GM13976 (cell line): ENCODE measurements around the gene DIP2A.
"Not testable (repeated sequence)": the region's sequence is repeated elsewhere in the genome, so short reads cannot be mapped to it uniquely, and the experiment has no call there.

Source experiments
- DNase-seq: peaks from one replicate; pipeline ENCODE4 v3.0.0; 2012; ENCODE audit warnings: low spot score
- in situ Hi-C: fragments of 300-500 bp; cut with MboI; formaldehyde crosslinking; loops from one replicate; pipeline ENCODE4 v1.12.0; 2022; ENCODE audit warnings: low sequenced_read_pairs, mixed read lengths, inconsistent platforms; ENCODE audit not compliant: unreplicated experiment
- TF ChIP-seq, protein P1 (sequence below): IDR thresholded peaks from 2 replicates; pipeline ENCODE4 v1.5.1; 2012; ENCODE audit warnings: borderline replicate concordance, mild to moderate bottlenecking; ENCODE audit not compliant: insufficient read depth; ENCODE audit errors: extremely low read depth, missing control alignments, control extremely low read depth

The DIP2A gene

DNA sequence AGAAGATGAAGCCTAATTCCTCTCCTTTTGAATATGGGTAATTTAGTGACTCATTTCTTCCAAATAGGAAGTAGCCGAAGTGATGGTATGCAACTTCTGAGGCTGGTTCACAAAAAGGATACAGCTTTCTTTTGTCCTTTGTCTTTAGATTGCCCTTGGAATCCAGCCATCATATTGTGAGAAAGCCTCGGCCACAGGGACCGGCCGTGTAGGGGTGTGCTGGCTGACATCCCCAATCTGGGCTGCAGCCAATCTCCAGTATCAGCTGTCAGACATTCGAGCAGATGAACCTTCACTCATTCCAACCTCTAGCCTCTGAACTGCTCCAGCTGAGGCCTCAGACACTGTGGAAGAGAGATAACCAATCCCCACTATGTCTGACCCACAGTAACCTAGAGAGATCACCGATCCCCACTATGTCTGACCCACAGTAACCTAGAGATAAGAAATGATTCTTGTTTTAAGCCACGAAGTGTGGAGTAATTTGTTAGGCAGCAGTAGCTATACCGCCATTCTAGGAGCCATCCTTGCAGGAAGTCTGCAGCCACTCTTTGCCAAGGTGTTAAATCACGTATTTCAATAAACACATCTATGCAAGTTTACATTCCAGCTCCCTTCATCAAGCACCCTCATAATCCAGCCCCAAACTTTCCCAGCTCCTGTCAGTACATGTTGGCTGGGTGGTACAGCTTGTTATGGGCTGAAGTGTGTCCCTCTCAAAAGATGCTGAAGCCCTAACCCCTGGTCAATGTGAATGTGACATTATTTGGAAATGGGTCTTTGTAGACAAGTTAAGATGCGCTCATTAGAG is 2.9 kb upstream of the DIP2A start:
- DNase-seq, result no peak
- in situ Hi-C loops, result no loop called here
- TF ChIP-seq, protein P1, sequence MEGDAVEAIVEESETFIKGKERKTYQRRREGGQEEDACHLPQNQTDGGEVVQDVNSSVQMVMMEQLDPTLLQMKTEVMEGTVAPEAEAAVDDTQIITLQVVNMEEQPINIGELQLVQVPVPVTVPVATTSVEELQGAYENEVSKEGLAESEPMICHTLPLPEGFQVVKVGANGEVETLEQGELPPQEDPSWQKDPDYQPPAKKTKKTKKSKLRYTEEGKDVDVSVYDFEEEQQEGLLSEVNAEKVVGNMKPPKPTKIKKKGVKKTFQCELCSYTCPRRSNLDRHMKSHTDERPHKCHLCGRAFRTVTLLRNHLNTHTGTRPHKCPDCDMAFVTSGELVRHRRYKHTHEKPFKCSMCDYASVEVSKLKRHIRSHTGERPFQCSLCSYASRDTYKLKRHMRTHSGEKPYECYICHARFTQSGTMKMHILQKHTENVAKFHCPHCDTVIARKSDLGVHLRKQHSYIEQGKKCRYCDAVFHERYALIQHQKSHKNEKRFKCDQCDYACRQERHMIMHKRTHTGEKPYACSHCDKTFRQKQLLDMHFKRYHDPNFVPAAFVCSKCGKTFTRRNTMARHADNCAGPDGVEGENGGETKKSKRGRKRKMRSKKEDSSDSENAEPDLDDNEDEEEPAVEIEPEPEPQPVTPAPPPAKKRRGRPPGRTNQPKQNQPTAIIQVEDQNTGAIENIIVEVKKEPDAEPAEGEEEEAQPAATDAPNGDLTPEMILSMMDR, result no peak

DNA sequence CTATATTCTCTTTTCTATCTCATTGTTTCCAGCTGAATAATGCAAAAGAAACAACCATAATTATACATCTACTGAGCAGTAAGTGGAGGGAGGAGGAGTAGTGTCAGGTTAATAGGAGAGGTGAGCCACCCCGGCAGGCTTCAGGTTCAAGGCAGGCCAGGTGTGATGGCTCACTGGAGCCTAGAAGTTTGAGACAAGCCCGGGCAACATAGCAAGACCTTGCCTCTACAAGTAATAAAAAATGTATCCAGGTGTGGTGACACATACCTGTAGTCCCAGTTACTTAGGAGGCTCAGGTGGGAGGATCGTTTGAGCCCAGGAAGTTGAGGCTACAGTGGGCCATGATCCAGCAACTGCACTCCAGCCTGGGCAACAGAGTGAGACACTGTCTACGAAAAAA is 1.9 kb upstream of the DIP2A start:
- DNase-seq, result no peak
- TF ChIP-seq, protein P1, result no peak
- in situ Hi-C loops, result no loop called here

DNA sequence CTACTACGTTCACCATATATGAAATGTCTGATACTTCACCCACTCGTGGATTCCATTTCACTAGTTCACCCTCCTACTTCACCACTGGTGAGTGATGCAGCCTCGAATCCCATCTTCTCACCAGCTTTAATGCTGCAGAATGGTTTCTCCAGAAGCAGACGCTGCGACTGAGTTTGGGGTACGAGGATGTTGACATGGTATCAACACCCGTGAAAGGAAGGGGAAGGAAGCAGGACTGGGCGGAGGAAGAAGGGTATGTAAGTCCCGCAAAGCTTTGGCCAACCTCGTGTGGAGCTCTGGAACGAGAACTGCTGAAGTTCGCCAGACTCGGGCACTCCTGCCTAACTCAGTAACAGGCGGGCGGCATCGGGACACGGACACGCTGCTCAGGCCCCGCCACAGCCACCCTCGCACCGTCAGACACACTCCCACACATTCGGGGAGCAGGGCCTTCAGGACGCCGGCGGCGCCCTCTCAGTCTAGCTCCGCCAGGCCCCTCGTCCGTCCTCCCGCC is 833 bp upstream of the DIP2A start:
- in situ Hi-C loops, result no loop called here
- DNase-seq, result no peak
- TF ChIP-seq, protein P1, result no peak

DNA sequence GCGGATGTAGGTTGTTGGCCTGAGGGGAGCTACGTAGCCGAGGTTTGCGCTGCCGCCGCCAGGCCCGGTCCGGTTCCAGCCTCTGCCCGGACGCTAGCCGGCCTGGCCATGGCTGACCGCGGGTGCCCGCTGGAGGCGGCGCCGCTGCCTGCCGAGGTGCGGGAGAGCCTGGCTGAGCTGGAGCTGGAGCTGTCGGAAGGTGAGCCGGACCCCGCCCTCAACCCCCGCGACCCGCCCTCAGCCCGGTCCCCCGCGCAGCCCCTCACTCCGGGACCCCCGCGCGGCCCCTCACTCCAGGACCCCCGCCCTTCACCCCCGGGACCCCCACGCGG is 299 bp downstream of the DIP2A start:
- TF ChIP-seq, protein P1, result no peak
- in situ Hi-C loops, result no loop called here
- no peak for DNase-seq

DNA sequence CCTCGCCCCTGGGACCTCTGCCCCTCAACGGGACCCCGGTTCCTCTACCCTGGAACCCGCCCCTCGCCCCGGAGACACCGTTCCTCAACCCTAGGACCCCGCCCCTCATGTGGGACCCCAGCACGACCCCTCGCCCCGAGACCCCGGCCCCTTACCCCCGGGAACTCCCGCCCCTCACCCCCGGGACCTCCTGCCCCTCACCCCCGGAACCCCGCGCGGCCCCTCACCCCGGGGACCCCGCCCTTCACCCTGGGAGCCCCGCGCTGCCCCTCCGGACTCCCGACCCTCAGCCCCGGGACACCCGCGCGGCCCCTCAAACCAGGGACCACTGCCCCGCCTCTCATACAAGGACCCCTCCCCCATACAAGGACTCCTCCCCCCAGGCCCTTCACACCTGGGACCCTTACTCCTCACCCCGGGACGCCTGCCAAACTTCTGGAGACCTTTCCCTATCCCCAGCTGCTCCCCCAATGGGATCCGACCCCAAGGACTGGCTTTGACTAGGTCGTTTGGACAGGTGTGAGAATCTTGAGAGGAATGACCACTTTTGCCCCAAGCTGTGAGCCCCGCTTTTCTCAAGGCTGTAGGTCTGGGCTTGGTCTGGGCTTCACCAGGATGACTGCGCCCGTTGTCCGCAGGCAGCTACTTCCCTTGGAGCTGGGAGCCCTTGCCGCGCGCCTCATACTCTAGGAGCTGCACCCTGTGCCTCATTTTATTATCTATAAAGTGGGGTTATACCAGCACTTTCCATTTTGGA is 843 bp downstream of the DIP2A start:
- TF ChIP-seq, protein P1, result no peak
- DNase-seq, result peak; percentile 49
- in situ Hi-C loops, result no loop called here

DNA sequence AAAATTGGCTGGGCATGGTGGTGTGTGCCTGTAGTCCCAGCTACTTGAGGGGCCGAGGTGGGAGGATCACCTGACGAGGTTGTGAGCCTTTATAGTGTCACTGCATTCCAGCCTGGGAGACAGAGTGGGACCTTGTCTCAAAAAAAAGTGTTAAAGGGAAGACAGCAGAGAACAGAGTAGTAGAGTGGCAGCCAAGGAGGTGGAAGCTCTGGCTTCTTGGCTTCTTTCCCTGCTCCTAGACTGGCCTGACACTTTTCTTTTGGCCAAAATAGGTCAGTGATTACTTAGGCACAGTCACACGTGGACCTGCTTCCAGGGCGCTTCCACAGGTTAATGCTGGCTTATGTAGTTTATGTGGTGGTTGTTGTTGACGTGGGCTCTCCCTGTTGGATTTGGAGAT is 3.2 kb downstream of the DIP2A start:
- in situ Hi-C loops, result no loop called here
- DNase-seq, result no peak
- TF ChIP-seq, protein P1, result no peak

DNA sequence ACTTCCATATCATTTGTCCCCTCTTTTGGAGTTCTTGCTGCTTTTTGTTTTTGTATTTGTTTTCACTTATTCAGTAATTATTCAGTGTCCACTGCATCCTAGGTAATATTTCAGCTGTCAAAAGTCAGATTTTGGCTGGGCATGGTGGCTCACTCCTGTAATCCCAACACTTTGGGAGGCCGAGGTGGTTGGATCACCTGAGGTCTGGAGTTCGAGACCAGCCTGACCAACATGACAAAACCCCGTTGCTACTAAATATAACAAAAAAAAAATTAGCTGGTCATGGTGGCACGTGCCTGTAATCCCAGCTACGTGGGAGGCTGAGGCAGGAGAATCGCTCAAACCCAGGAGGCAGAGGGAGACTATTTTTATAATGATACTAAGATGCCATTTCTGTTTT is 6.5 kb downstream of the DIP2A start:
- DNase-seq, in situ Hi-C loops: not testable (repeated sequence)
